AG04449 (cell line): ENCODE measurements around the gene PPP1R9B.
A peak's percentile ranks its signal among the peaks of the same experiment; 100 is the strongest.

ENCODE experiments used
- CTCF ChIA-PET: fragments of 350-600 bp; formaldehyde crosslinking; extraction: SDS; loops from one replicate; lab custom pipeline; 2021; ENCODE audit warnings: antibody characterized with exemption; lab: Yijun Ruan, JAX
- POLR2A ChIA-PET: fragments of 400-600, 350-600 bp; formaldehyde crosslinking; extraction: SDS; loops from one replicate; lab custom pipeline; 2020; ENCODE audit warnings: antibody characterized with exemption, inconsistent platforms; lab: Yijun Ruan, JAX
- DNase-seq: peaks from one replicate; pipeline ENCODE4 v3.0.0-alpha.2; 2010; ENCODE audit warnings: low read depth, low spot score
- H3K4me3 ChIP-seq: 2 replicates; pipeline ENCODE4 v1.5.1; 2011; ENCODE audit warnings: low read depth, mild to moderate bottlenecking, control low read depth, low read length
- CTCF ChIP-seq: IDR thresholded peaks from one replicate; pipeline ENCODE4 v1.5.1; 2011; ENCODE audit warnings: mild to moderate bottlenecking, moderate library complexity, low read length, control low read depth, inconsistent platforms; ENCODE audit not compliant: insufficient read depth; ENCODE audit errors: missing control alignments

Gene PPP1R9B

GRCh38 chr17:50150354-50151040, at the start of gene PPP1R9B:
PPP1R9B (minus strand) TSS chr17:50150677; CDS start chr17:50150513, 164 bp downstream.
- ChIA-PET POLR2A (interaction anchor here (0.7 to 2.1 kb wide), 3 partner anchors 50 to 54 kb away, joined by 3 to 6 read pairs (median 3); no protein-coding TSS in a partner anchor), CTCF (interaction anchor here (1.0 to 11.9 kb wide), 11 partner anchors 11 to 145 kb away, joined by 3 to 143 read pairs (median 11); no protein-coding TSS in a partner anchor)
- TF ChIP-seq CTCF: no peak
- peak within 1 kb of the TSS; percentile 77 for H3K4me3 ChIP-seq
- no peak for DNase-seq

- no peak for TF ChIP-seq CTCF
- DNase-seq: no peak
- peak overlapping the region; percentile 100 for H3K4me3 ChIP-seq
- ChIA-PET POLR2A (interaction anchor here (0.6 to 44.9 kb wide), 20 partner anchors 14 to 436 kb away, joined by 3 to 2316 read pairs (median 6); partner anchors contain the start of gene TMEM92), CTCF (interaction anchor here (0.6 to 24.1 kb wide), 11 partner anchors 9 to 97 kb away, joined by 3 to 489 read pairs (median 9); partner anchors contain the start of gene TMEM92)
Observed at GRCh38 chr17:50199803-50200456, 49.5 kb upstream of the PPP1R9B start.

- ChIA-PET CTCF (interaction anchor here (1.1 to 24.1 kb wide), 4 partner anchors 37 to 90 kb away, joined by 4 to 489 read pairs (median 8); partner anchors contain the start of gene TMEM92), POLR2A (interaction anchor here (0.6 to 44.9 kb wide), 11 partner anchors 14 to 113 kb away, joined by 3 to 2316 read pairs (median 22); partner anchors contain the start of gene TMEM92)
- H3K4me3 ChIP-seq: peak overlapping the region; percentile 100
- no peak for DNase-seq
- TF ChIP-seq CTCF: no peak
Observed at GRCh38 chr17:50199211-50199802, 48.8 kb upstream of the PPP1R9B start.

- ChIA-PET CTCF (interaction anchor here (1.1 to 5.1 kb wide), 3 partner anchors 58 to 75 kb away, joined by 4 to 67 read pairs (median 61); partner anchors contain the start of gene TMEM92), POLR2A (interaction anchor here (0.7 to 44.9 kb wide), 8 partner anchors 11 to 94 kb away, joined by 3 to 2316 read pairs (median 90); partner anchors contain the start of genes COL1A1 and TMEM92)
- no peak for DNase-seq
- H3K4me3 ChIP-seq: peak overlapping the region; percentile 100
- TF ChIP-seq CTCF: peak; percentile 61
Observed at GRCh38 chr17:50198026-50198669, 47.7 kb upstream of the PPP1R9B start.

- TF ChIP-seq CTCF: no peak
- ChIA-PET CTCF (interaction anchor here (0.7 to 5.1 kb wide), 11 partner anchors 9 to 103 kb away, joined by 3 to 67 read pairs (median 3); partner anchors contain the start of gene TMEM92), POLR2A (interaction anchor here (0.7 to 44.9 kb wide), 11 partner anchors 10 to 99 kb away, joined by 3 to 2316 read pairs (median 9); partner anchors contain the start of genes COL1A1 and TMEM92)
- peak overlapping the region; percentile 100 for H3K4me3 ChIP-seq
- no peak for DNase-seq
Observed at GRCh38 chr17:50196826-50197225, 46.3 kb upstream of the PPP1R9B start.
